ENCODE measurements around the gene HIGD1A. TPM values are rescaled to one million over a fixed set of nuclear protein-coding genes. Genes with fewer than 3 reads are reported as not detected.

Gene HIGD1A
- total RNA-seq, result 134 and 168 TPM in 2 replicates

GRCh38 chr3:42804106-42804830 lies at the start of gene HIGD1A:
Gene HIGD1A, minus strand, starts transcription at chr3:42804490. Its CDS starts 10,237 bp downstream, at chr3:42794253.

GRCh38 chr3:42809202-42809601 lies 4.9 kb upstream of the HIGD1A start, which contains the start of gene ACKR2:
Gene ACKR2, plus strand, starts transcription at chr3:42809445. Its CDS starts 55,058 bp downstream, at chr3:42864503.

GRCh38 chr3:42772670-42773408 lies 31.5 kb downstream of the HIGD1A start, which contains the start of gene CCDC13:
Gene CCDC13, minus strand, starts transcription at chr3:42773253. Its CDS starts 14,908 bp downstream, at chr3:42758345.

Other genes starting within 250 kb of the HIGD1A start
- gene SEC22C, start 222.5 kb downstream of the HIGD1A start, total RNA-seq, result 62.1 and 76.2 TPM in 2 replicates
- gene SS18L2, start 213.6 kb downstream of the HIGD1A start, total RNA-seq, result 23.3 and 29.4 TPM in 2 replicates
- 11.7 and 12.3 TPM in 2 replicates for gene NKTR, start 203.8 kb downstream of the HIGD1A start, total RNA-seq
- 12.1 and 12.8 TPM in 2 replicates for gene ZBTB47, start 150.8 kb downstream of the HIGD1A start, total RNA-seq
- not detected in 2 replicates for gene KLHL40, start 119.0 kb downstream of the HIGD1A start, total RNA-seq
- gene HHATL, start 101.7 kb downstream of the HIGD1A start, total RNA-seq, result not detected in 2 replicates
- 1.2 and 2.7 TPM in 2 replicates for gene CCDC13, start 31.2 kb downstream of the HIGD1A start, total RNA-seq
- gene ACKR2, start 5.0 kb upstream of the HIGD1A start, total RNA-seq, result under 0.01 and 0.50 TPM in 2 replicates
- not detected in 2 replicates for gene CYP8B1, start 71.4 kb upstream of the HIGD1A start, total RNA-seq
- gene ZNF662, start 101.7 kb upstream of the HIGD1A start, total RNA-seq, result 1.0 and 1.3 TPM in 2 replicates
- 0.50 and 1.2 TPM in 2 replicates for gene GASK1A, start 174.8 kb upstream of the HIGD1A start, total RNA-seq

Measured in bronchus fibroblast of lung (primary cell).